ENCODE results near the gene REV3L. TPM values are rescaled to one million over a fixed set of nuclear protein-coding genes. Genes with fewer than 3 reads are reported as not detected.

The REV3L gene
- total and polyA plus RNA-seq, 2 of the 13 experiments (the other 11 are each of a cell fraction or from before 2014, with no cell fraction given) = 12.8 to 31.3 TPM

DNA sequence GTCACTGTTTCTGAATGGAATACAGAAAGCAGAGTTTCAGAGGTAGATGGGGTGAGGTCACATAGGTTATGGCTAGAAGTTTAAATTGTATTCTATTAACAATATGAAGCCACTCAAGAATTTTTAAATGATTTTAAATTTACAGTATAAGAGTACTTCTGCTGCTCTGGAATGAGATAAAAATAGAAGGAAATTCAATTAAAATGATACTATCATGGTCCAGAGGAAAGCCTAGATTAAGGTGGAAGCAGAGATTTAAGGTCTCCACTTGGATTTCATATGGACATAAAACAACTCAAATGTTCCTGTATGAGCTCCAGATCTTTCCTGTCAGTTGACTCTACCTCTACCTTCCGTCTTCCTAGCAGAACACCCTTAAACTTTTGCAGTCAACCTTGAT is 68.6 kb downstream of the REV3L start (continued):
- TF ChIP-seq, protein P1, sequence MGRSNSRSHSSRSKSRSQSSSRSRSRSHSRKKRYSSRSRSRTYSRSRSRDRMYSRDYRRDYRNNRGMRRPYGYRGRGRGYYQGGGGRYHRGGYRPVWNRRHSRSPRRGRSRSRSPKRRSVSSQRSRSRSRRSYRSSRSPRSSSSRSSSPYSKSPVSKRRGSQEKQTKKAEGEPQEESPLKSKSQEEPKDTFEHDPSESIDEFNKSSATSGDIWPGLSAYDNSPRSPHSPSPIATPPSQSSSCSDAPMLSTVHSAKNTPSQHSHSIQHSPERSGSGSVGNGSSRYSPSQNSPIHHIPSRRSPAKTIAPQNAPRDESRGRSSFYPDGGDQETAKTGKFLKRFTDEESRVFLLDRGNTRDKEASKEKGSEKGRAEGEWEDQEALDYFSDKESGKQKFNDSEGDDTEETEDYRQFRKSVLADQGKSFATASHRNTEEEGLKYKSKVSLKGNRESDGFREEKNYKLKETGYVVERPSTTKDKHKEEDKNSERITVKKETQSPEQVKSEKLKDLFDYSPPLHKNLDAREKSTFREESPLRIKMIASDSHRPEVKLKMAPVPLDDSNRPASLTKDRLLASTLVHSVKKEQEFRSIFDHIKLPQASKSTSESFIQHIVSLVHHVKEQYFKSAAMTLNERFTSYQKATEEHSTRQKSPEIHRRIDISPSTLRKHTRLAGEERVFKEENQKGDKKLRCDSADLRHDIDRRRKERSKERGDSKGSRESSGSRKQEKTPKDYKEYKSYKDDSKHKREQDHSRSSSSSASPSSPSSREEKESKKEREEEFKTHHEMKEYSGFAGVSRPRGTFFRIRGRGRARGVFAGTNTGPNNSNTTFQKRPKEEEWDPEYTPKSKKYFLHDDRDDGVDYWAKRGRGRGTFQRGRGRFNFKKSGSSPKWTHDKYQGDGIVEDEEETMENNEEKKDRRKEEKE (IDR thresholded peaks at IDR 0.05) = no peak

DNA sequence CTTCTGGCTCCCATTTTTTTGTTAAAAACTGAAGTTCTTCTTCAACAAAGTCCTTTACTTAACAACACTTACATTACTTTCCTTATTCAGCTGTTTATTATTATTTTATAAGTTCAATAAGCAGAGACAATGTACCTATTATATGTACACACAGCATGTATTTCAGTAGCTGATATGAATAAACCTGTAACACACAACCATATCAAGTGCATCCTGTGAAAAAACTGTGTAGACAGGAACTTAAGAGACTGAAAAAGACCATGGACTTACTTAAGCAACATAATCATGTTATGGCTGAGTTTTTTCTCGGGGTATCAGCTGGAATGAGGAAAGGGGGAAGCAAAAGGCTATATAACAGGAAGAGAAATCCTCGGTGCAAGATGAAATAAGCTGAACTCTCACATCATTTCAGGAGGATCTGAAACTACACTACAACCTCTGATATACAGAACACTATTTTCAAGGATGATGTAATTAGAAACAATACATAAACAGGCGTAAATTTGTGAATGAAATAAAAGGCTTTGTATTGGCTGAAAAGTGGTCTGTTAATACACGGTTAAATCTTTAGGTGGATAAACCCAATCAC is 70.9 kb downstream of the REV3L start:
- TF ChIP-seq KDM1A (CRISPR knock-in tag; IDR thresholded peaks at IDR 0.05) = no peak
- TF ChIP-seq KMT2B (CRISPR knock-in tag; IDR thresholded peaks at IDR 0.05) = no peak
- TF ChIP-seq FOXA3 (CRISPR knock-in tag; IDR thresholded peaks at IDR 0.05) = no peak
- no peak for TF ChIP-seq EP300 (IDR thresholded peaks at IDR 0.05; ENCODE audit: low read depth in 2 of 2, low read length in 2 of 2)
- TF ChIP-seq EP300 (CRISPR knock-in tag; IDR thresholded peaks at IDR 0.05; ENCODE audit: borderline replicate concordance) = no peak
- no peak for TF ChIP-seq U2AF1 (optimal IDR thresholded peaks at IDR 0.05; ENCODE audit: low read depth, low read length)
- TF ChIP-seq SRSF4 (IDR thresholded peaks at IDR 0.05; ENCODE audit: low read depth, low read length, poor library complexity, severe bottlenecking) = no peak
- TF ChIP-seq EED (CRISPR knock-in tag; IDR thresholded peaks at IDR 0.05) = no peak
- TF ChIP-seq, protein P2, sequence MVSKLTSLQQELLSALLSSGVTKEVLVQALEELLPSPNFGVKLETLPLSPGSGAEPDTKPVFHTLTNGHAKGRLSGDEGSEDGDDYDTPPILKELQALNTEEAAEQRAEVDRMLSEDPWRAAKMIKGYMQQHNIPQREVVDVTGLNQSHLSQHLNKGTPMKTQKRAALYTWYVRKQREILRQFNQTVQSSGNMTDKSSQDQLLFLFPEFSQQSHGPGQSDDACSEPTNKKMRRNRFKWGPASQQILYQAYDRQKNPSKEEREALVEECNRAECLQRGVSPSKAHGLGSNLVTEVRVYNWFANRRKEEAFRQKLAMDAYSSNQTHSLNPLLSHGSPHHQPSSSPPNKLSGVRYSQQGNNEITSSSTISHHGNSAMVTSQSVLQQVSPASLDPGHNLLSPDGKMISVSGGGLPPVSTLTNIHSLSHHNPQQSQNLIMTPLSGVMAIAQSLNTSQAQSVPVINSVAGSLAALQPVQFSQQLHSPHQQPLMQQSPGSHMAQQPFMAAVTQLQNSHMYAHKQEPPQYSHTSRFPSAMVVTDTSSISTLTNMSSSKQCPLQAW (CRISPR knock-in tag; IDR thresholded peaks at IDR 0.05) = no peak
- DNase-seq (ENCODE audit: low spot score) (no peak), FAIRE-seq (no peak), ATAC-seq (no peak)
- Histone ChIP-seq H3K36me3 (replicated peaks in 1 of 2; ENCODE audit: control insufficient read depth in 1 of 2, insufficient read depth in 2 of 2, low read length in 2 of 2) (peaks cover 3 to 41% of the 10 kb centered on the region in 2 experiments; a peak in 4 of 5 replicates), H3K27me3 (ENCODE audit: control insufficient read depth in 1 of 2, insufficient read depth in 2 of 2, low read length in 2 of 2) (no peaks in the 10 kb centered on the region), H3K9ac (ENCODE audit: insufficient read depth, low read depth, low read length) (no peak overlapping the region), H3K79me2 (ENCODE audit: insufficient read depth, low read length) (peaks cover 8% of the 10 kb centered on the region), H2AFZ (ENCODE audit: low read length) (no peak overlapping the region), H4K20me1 (ENCODE audit: insufficient read depth, low read length) (no peaks in the 10 kb centered on the region; the same call in 1 of the 2 replicates), H3K9me3 (ENCODE audit: low read length) (no peaks in the 10 kb centered on the region), H3K4me3 (replicated peaks in 1 of 3; ENCODE audit: insufficient read depth in 1 of 3, low read depth in 2 of 3, low read length in 3 of 3) (no peak overlapping the region), H3K4me1 (ENCODE audit: insufficient read depth, low read length) (peaks cover 19% of the 10 kb centered on the region), H3K4me2 (ENCODE audit: low read depth, low read length) (no peak overlapping the region), H3K27ac (ENCODE audit: extremely low read length, insufficient read depth, low read length) (no peak overlapping the region)
- ChIA-PET POLR2A (no interaction called here), CTCF (ENCODE audit: low intra/inter-chr PET ratio, low total read pairs) (no interaction called here)
- 97% methylated on average over 4 of the region's 4 CpGs for WGBS (ENCODE audit: low lambda C conversion rate)
- in situ Hi-C loops (cut with HindIII; ENCODE audit: extremely low pct_ligation_motif_present, low pct_unique_long_range_greater_than_20kb) = no loop called here
- intact Hi-C loops (cut with micrococcal nuclease; ENCODE audit: unreplicated experiment) = no loop called here
- no TSS peak for BruUV-seq (replicated peaks)

Measured in HepG2 (cell line).